ENCODE measurements around the gene LMAN1. TPM values are rescaled to one million over a fixed set of nuclear protein-coding genes. Genes with fewer than 3 reads are reported as not detected.

Gene LMAN1
- total RNA-seq, 1 donor from 2014 or later, result 88.5 TPM

GRCh38 chr18:59359576-59359952 is 499 bp upstream of the LMAN1 start:
- no peak for DNase-seq (ENCODE audit: low spot score)

GRCh38 chr18:59358414-59358711 is 702 bp downstream of the LMAN1 start:
- no peak for DNase-seq (ENCODE audit: low spot score)

GRCh38 chr18:59357928-59358327 is 1.1 kb downstream of the LMAN1 start:
- DNase-seq (ENCODE audit: low spot score), result no peak

- no peak for DNase-seq (ENCODE audit: low spot score)
Measured at GRCh38 chr18:59354731-59355130, 4.3 kb downstream of the LMAN1 start.

GRCh38 chr18:59353079-59353680 is 5.9 kb downstream of the LMAN1 start:
- no peak for DNase-seq (ENCODE audit: low spot score)

- DNase-seq (ENCODE audit: low spot score), result no peak
Measured at GRCh38 chr18:59352250-59352855, 6.7 kb downstream of the LMAN1 start.

- DNase-seq (ENCODE audit: low spot score), result no peak
Measured at GRCh38 chr18:59345556-59345955, 13.5 kb downstream of the LMAN1 start.

- DNase-seq (ENCODE audit: low spot score), result no peak
Measured at GRCh38 chr18:59344996-59345395, 14.1 kb downstream of the LMAN1 start.

GRCh38 chr18:59343926-59344325 is 15.1 kb downstream of the LMAN1 start:
- DNase-seq (ENCODE audit: low spot score), result no peak

GRCh38 chr18:59340817-59341216 is 18.2 kb downstream of the LMAN1 start:
- DNase-seq (ENCODE audit: low spot score), result no peak

GRCh38 chr18:59340312-59340711 is 18.8 kb downstream of the LMAN1 start:
- DNase-seq (ENCODE audit: low spot score), result no peak

- no peak for DNase-seq (ENCODE audit: low spot score)
Measured at GRCh38 chr18:59332986-59333385, 26.1 kb downstream of the LMAN1 start.

GRCh38 chr18:59328683-59329082 is 30.4 kb downstream of the LMAN1 start:
- DNase-seq (ENCODE audit: low spot score), result no peak

GRCh38 chr18:59325965-59326364 is 33.1 kb downstream of the LMAN1 start:
- DNase-seq (ENCODE audit: low spot score), result no peak

GRCh38 chr18:59324623-59324971 is 34.5 kb downstream of the LMAN1 start:
- no peak for DNase-seq (ENCODE audit: low spot score)

- no peak for DNase-seq (ENCODE audit: low spot score)
Measured at GRCh38 chr18:59323931-59324622, 35.0 kb downstream of the LMAN1 start.

- no peak for DNase-seq (ENCODE audit: low spot score)
Measured at GRCh38 chr18:59318460-59319050, 40.5 kb downstream of the LMAN1 start, which contains the start of gene CPLX4. TSS of gene CPLX4 (minus strand) at chr18:59318649. CDS start at chr18:59318462, 187 bp downstream.

GRCh38 chr18:59311631-59312030 is 47.4 kb downstream of the LMAN1 start:
- no peak for DNase-seq (ENCODE audit: low spot score)

GRCh38 chr18:59308938-59309260 is 50.2 kb downstream of the LMAN1 start:
- no peak for DNase-seq (ENCODE audit: low spot score)

GRCh38 chr18:59308248-59308937 is 50.7 kb downstream of the LMAN1 start:
- DNase-seq (ENCODE audit: low spot score), result peak; percentile 65

- DNase-seq (ENCODE audit: low spot score), result no peak
Measured at GRCh38 chr18:59306640-59307039, 52.4 kb downstream of the LMAN1 start.

- DNase-seq (ENCODE audit: low spot score), result no peak
Measured at GRCh38 chr18:59305295-59305694, 53.8 kb downstream of the LMAN1 start.
